ENCODE measurements around the gene PCSK2.

DNA sequence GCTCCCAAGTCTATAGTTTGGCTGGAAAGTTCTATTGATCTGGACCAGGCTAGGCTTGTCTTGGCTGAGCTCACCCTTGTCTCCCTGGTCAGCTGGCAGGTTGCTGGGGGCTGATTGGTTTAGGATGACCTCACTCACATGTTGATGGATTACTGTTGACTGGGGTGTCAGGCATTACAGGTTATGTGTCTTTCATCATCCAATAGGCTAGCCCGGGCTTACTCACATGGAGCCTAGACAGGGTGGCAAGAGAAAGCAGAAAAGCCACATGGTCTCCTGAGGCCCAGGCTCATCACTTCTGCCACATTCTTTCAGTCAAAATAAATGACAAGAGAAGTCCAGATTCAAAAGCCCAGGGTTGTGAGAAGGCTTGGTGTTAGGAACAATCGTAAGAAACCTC, 200.8 kb downstream of the PCSK2 start:
- TF ChIP-seq POLR2AphosphoS5 (IDR thresholded peaks at IDR 0.05) = no peak
- TF ChIP-seq, protein P1, sequence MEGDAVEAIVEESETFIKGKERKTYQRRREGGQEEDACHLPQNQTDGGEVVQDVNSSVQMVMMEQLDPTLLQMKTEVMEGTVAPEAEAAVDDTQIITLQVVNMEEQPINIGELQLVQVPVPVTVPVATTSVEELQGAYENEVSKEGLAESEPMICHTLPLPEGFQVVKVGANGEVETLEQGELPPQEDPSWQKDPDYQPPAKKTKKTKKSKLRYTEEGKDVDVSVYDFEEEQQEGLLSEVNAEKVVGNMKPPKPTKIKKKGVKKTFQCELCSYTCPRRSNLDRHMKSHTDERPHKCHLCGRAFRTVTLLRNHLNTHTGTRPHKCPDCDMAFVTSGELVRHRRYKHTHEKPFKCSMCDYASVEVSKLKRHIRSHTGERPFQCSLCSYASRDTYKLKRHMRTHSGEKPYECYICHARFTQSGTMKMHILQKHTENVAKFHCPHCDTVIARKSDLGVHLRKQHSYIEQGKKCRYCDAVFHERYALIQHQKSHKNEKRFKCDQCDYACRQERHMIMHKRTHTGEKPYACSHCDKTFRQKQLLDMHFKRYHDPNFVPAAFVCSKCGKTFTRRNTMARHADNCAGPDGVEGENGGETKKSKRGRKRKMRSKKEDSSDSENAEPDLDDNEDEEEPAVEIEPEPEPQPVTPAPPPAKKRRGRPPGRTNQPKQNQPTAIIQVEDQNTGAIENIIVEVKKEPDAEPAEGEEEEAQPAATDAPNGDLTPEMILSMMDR (IDR thresholded peaks at IDR 0.05) = no peak
